Stimulated activated CD8-positive, alpha-beta memory T cell treated with anti-CD3 and anti-CD28 coated beads, Interleukin-4, amount 100 ng/mL, for 1 hour (primary cell): ENCODE results near the gene IFT22.
"Not testable (repeated sequence)": the region's sequence is repeated elsewhere in the genome, so short reads cannot be mapped to it uniquely, and the experiment has no call there.

Experiments
- DNase-seq, 2 donors: peaks; one replicate each; pipeline ENCODE4 v3.0.0-alpha.2; 2020; ENCODE audit warnings: low read depth in 2 of 2, low spot score in 1 of 2

The IFT22 gene

GRCh38 chr7:101315336-101315735 lies 6.3 kb downstream of the IFT22 start:
- peak; percentile 9 to 31 for DNase-seq

- no peak for DNase-seq
Observed at GRCh38 chr7:101308245-101309085, 13.1 kb downstream of the IFT22 start.

- DNase-seq, result no peak
Observed at GRCh38 chr7:101306307-101306706, 15.3 kb downstream of the IFT22 start.

- no peak for DNase-seq
Observed at GRCh38 chr7:101303102-101303701, 18.4 kb downstream of the IFT22 start.

GRCh38 chr7:101302641-101303101 lies 18.9 kb downstream of the IFT22 start:
- no peak for DNase-seq

GRCh38 chr7:101300465-101301376 lies 20.9 kb downstream of the IFT22 start:
- no peak for DNase-seq

- no peak for DNase-seq
Observed at GRCh38 chr7:101299511-101300464, 21.8 kb downstream of the IFT22 start.

GRCh38 chr7:101294832-101295121 lies 26.8 kb downstream of the IFT22 start:
- DNase-seq, result no peak

- DNase-seq, result no peak
Observed at GRCh38 chr7:101294039-101294831, 27.4 kb downstream of the IFT22 start.

GRCh38 chr7:101293069-101294021 lies 28.3 kb downstream of the IFT22 start:
- DNase-seq, result not testable (repeated sequence)

- DNase-seq, result not testable (repeated sequence)
Observed at GRCh38 chr7:101292566-101292965, 29.0 kb downstream of the IFT22 start.

- DNase-seq, result peak; percentile 26 to 39
Observed at GRCh38 chr7:101290186-101291037, 31.2 kb downstream of the IFT22 start.

GRCh38 chr7:101289687-101290086 lies 31.9 kb downstream of the IFT22 start:
- DNase-seq, result not testable (repeated sequence)

GRCh38 chr7:101288439-101288838 lies 33.2 kb downstream of the IFT22 start:
- no peak for DNase-seq

GRCh38 chr7:101287032-101287431 lies 34.6 kb downstream of the IFT22 start:
- DNase-seq, result no peak

GRCh38 chr7:101285880-101286279 lies 35.7 kb downstream of the IFT22 start:
- DNase-seq, result not testable (repeated sequence)

GRCh38 chr7:101285171-101285570 lies 36.4 kb downstream of the IFT22 start:
- DNase-seq, result no peak

- DNase-seq, result not testable (repeated sequence)
Observed at GRCh38 chr7:101280912-101281311, 40.7 kb downstream of the IFT22 start.
